ENCODE results near the gene TBC1D9B. TPM values are rescaled to one million over a fixed set of nuclear protein-coding genes. Genes with fewer than 3 reads are reported as not detected.

The TBC1D9B gene
- total and polyA plus RNA-seq, 2 of the 13 experiments (the other 11 are each of a cell fraction or from before 2014, with no cell fraction given), result 35.0 to 50.0 TPM

DNA sequence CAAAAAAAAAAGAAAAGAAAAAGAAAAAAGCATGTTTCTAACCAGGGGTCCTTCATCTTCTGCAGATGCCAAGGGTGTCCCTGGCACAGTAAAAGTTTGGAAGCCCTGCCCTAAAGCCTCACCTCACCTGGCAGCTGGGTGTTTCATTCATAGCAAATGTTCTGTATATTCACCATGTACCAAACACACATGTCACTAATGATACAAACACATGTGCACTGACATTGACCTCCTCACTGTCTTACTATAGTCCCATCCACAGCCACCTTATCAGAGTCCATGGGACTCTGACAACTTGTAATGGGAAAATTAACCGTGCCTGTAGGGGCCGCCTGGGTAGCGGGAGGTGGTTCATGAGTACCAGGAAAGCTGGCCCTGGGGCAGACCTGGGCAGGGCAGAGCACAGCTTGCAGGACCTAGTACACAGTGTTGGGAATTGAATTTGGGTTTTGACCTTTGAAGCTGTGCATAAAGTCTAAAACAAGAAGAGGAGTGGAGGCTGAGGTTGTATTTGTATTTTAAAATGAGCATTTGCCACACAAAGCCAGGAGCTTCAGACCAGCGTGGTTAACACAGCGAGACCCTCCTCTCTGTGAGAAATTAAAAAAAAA, 94.6 kb downstream of the TBC1D9B start:
- no peak overlapping the region for H3K4me3 ChIP-seq (replicated peaks in 1 of 3; ENCODE audit: insufficient read depth in 1 of 3, low read depth in 2 of 3, low read length in 3 of 3)
- H3K9ac ChIP-seq (ENCODE audit: insufficient read depth, low read depth, low read length), result no peak overlapping the region
- POLR2A ChIA-PET, result interaction anchor here (1.0 to 1.5 kb wide), 2 partner anchors 9 to 13 kb away, joined by 3 to 6 read pairs; no protein-coding TSS in a partner anchor
- 87% methylated on average over 5 of the region's 5 CpGs for WGBS (ENCODE audit: low lambda C conversion rate)
- no peak for DNase-seq (ENCODE audit: low spot score)
- H4K20me1 ChIP-seq (ENCODE audit: insufficient read depth, low read length), result no peaks in the 10 kb centered on the region
- intact Hi-C loops (cut with micrococcal nuclease; ENCODE audit: unreplicated experiment), result no loop called here
- H3K27me3 ChIP-seq (ENCODE audit: control insufficient read depth in 1 of 2, insufficient read depth in 2 of 2, low read length in 2 of 2), result no peaks in the 10 kb centered on the region
- in situ Hi-C loops (cut with HindIII; ENCODE audit: extremely low pct_ligation_motif_present, low pct_unique_long_range_greater_than_20kb), result no loop called here
- FAIRE-seq, result no peak
- H3K4me2 ChIP-seq (ENCODE audit: low read depth, low read length), result no peak overlapping the region
- CTCF ChIA-PET (ENCODE audit: low intra/inter-chr PET ratio, low total read pairs), result no interaction called here
- peaks cover 12% of the 10 kb centered on the region for H3K4me1 ChIP-seq (ENCODE audit: insufficient read depth, low read length)
- no peaks in the 10 kb centered on the region for H3K9me3 ChIP-seq (ENCODE audit: low read length)
- no peaks in the 10 kb centered on the region for H3K79me2 ChIP-seq (ENCODE audit: insufficient read depth, low read length)
- H3K36me3 ChIP-seq (replicated peaks in 1 of 2; ENCODE audit: control insufficient read depth in 1 of 2, insufficient read depth in 2 of 2, low read length in 2 of 2), result peaks cover 11 to 19% of the 10 kb centered on the region in 2 experiments; a peak in 4 of 5 replicates
- TF ChIP-seq, protein P1, sequence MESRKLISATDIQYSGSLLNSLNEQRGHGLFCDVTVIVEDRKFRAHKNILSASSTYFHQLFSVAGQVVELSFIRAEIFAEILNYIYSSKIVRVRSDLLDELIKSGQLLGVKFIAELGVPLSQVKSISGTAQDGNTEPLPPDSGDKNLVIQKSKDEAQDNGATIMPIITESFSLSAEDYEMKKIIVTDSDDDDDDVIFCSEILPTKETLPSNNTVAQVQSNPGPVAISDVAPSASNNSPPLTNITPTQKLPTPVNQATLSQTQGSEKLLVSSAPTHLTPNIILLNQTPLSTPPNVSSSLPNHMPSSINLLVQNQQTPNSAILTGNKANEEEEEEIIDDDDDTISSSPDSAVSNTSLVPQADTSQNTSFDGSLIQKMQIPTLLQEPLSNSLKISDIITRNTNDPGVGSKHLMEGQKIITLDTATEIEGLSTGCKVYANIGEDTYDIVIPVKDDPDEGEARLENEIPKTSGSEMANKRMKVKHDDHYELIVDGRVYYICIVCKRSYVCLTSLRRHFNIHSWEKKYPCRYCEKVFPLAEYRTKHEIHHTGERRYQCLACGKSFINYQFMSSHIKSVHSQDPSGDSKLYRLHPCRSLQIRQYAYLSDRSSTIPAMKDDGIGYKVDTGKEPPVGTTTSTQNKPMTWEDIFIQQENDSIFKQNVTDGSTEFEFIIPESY (CRISPR knock-in tag; IDR thresholded peaks at IDR 0.05), result peak; percentile 47; the same call in 1 of the 2 replicates
- TF ChIP-seq, protein P2, sequence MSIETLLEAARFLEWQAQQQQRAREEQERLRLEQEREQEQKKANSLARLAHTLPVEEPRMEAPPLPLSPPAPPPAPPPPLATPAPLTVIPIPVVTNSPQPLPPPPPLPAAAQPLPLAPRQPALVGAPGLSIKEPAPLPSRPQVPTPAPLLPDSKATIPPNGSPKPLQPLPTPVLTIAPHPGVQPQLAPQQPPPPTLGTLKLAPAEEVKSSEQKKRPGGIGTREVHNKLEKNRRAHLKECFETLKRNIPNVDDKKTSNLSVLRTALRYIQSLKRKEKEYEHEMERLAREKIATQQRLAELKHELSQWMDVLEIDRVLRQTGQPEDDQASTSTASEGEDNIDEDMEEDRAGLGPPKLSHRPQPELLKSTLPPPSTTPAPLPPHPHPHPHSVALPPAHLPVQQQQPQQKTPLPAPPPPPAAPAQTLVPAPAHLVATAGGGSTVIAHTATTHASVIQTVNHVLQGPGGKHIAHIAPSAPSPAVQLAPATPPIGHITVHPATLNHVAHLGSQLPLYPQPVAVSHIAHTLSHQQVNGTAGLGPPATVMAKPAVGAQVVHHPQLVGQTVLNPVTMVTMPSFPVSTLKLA (IDR thresholded peaks at IDR 0.05), result peak; percentile 90
- TF ChIP-seq RELA (CRISPR knock-in tag; IDR thresholded peaks at IDR 0.05), result no peak
- ATAC-seq, result no peak
- no peak overlapping the region for H2AFZ ChIP-seq (ENCODE audit: low read length)
- BruUV-seq (replicated peaks), result no TSS peak
- no peak overlapping the region for H3K27ac ChIP-seq (ENCODE audit: extremely low read length, insufficient read depth, low read length)

Data from HepG2 (cell line).